Mucosa of descending colon (tissue), 3 donors: ENCODE data around the gene SAPCD1. TPM values are rescaled to one million over a fixed set of nuclear protein-coding genes. Genes with fewer than 3 reads are reported as not detected.
"Not testable (repeated sequence)": the region's sequence is repeated elsewhere in the genome, so short reads cannot be mapped to it uniquely, and the experiment has no call there.

Experiments
- ATAC-seq: fragments of 200-7000 bp; cut with Tn5 transposase; one replicate; pipeline ENCODE4 v1.9.1; 2020; ENCODE audit warnings: mild to moderate bottlenecking, moderate library complexity
- DNase-seq, 3 donors: peaks; one replicate each; pipeline ENCODE4 v3.0.0-alpha.2; 2020
- H3K36me3 ChIP-seq: fragments of 200-600 bp; one replicate; pipeline ENCODE4 v1.8.0; 2021; ENCODE audit warnings: low read depth, mild to moderate bottlenecking
- H3K4me1 ChIP-seq: fragments of 200-600 bp; one replicate; pipeline ENCODE4 v1.8.0; 2021; ENCODE audit warnings: low read depth, mild to moderate bottlenecking
- H3K4me3 ChIP-seq: fragments of 200-600 bp; one replicate; pipeline ENCODE4 v1.8.0; 2021; ENCODE audit warnings: mild to moderate bottlenecking
- H3K9me3 ChIP-seq: fragments of 200-600 bp; one replicate; pipeline ENCODE4 v1.8.0; 2021; ENCODE audit warnings: mild to moderate bottlenecking
- CTCF ChIP-seq: fragments of 200-600 bp; IDR thresholded peaks from one replicate; pipeline ENCODE4 v1.8.0; 2022; ENCODE audit warnings: antibody characterized with exemption, mild to moderate bottlenecking
- intact Hi-C, 2 donors: fragments of 100-400 bp; cut with DNase I in 1 of 2; cut with micrococcal nuclease in 1 of 2; formaldehyde crosslinking; loops; one replicate each; pipeline versions ENCODE4 v1.11.0 to v1.11.1; 2022; cut with DNase I, micrococcal nuclease
- total RNA-seq, 3 donors: library from RNA; stranded (reverse); fragmentation: NEBNext Ultra II Directional in 2 of 3; extraction: Animal tissue kit (Norgen Biotek cat#: 25700) in 2 of 3; gene quantifications; one replicate each; pipeline versions ENCODE4 v1.2.1 to v1.2.4, GENCODE V29; 2021 to 2023
- donor health status: DM: no; HTN: no; CAD: no; lungs with moderate emphysema.
- donor health status: DM: no; HTN: no; CAD: no.
- donor health status: DM: no; HTN: yes; CAD: no.

SAPCD1 gene
- total RNA-seq, 3 donors from 2014 or later, result 2.5 to 9.6 (median 4.3) TPM

GRCh38 chr6:31792090-31792374 is 29.6 kb downstream of the SAPCD1 start:
- no peak for DNase-seq
- ATAC-seq, result no peak
- H3K36me3 ChIP-seq, result peaks cover 5% of the 10 kb centered on the region
- peaks cover 15% of the 10 kb centered on the region for H3K4me1 ChIP-seq
- intact Hi-C loops, result no loop called here
- TF ChIP-seq CTCF, result no peak
- H3K9me3 ChIP-seq, result no peaks in the 10 kb centered on the region
- no peak overlapping the region for H3K4me3 ChIP-seq

GRCh38 chr6:31792761-31793171 is 30.3 kb downstream of the SAPCD1 start:
- ATAC-seq (no peak), DNase-seq (no peak)
- intact Hi-C loops, result no loop called here
- Histone ChIP-seq H3K36me3 (peaks cover 5% of the 10 kb centered on the region), H3K4me1 (peaks cover 15% of the 10 kb centered on the region), H3K4me3 (no peak overlapping the region), H3K9me3 (no peaks in the 10 kb centered on the region)
- TF ChIP-seq CTCF, result no peak

- intact Hi-C loops, H3K36me3 ChIP-seq, ATAC-seq, H3K9me3 ChIP-seq, H3K4me3 ChIP-seq, DNase-seq: not testable (repeated sequence)
- H3K4me1 ChIP-seq, result peaks cover 15% of the 10 kb centered on the region
These were observed 31.4 kb downstream of the SAPCD1 start for GRCh38 chr6:31793927-31794245.

GRCh38 chr6:31794294-31794865 is 31.9 kb downstream of the SAPCD1 start:
- peaks cover 15% of the 10 kb centered on the region for H3K4me1 ChIP-seq
- H3K4me3 ChIP-seq, result peak overlapping the region; percentile 75
- no peak for DNase-seq
- peaks cover 5% of the 10 kb centered on the region for H3K36me3 ChIP-seq
- intact Hi-C loops, result no loop called here
- peak; percentile 13 for ATAC-seq
- no peak for TF ChIP-seq CTCF
- H3K9me3 ChIP-seq, result no peaks in the 10 kb centered on the region

- Histone ChIP-seq H3K9me3 (no peaks in the 10 kb centered on the region), H3K4me1 (peaks cover 15% of the 10 kb centered on the region), H3K4me3 (peak overlapping the region; percentile 75), H3K36me3 (peaks cover 5% of the 10 kb centered on the region)
- peak; percentile 31 for ATAC-seq
- no peak for TF ChIP-seq CTCF
- intact Hi-C loops, result no loop called here
- DNase-seq, result no peak
These were observed 32.6 kb downstream of the SAPCD1 start for GRCh38 chr6:31794866-31795615.

GRCh38 chr6:31795616-31796298 is 33.3 kb downstream of the SAPCD1 start, which contains the start of gene VARS1:
TSS of gene VARS1 (minus strand) at chr6:31795752. CDS start at chr6:31795217, 535 bp downstream.
- peaks cover 5% of the 10 kb centered on the region for H3K36me3 ChIP-seq
- peak; percentile 92 for TF ChIP-seq CTCF
- peaks cover 15% of the 10 kb centered on the region for H3K4me1 ChIP-seq
- no peaks in the 10 kb centered on the region for H3K9me3 ChIP-seq
- H3K4me3 ChIP-seq, result peak within 1 kb of the TSS; percentile 75
- intact Hi-C loops, result no loop called here
- peak; percentile 97 for ATAC-seq
- DNase-seq, result peak; percentile 92 to 97 (median 96)
